ENCODE results near the gene IFI6.

DNA sequence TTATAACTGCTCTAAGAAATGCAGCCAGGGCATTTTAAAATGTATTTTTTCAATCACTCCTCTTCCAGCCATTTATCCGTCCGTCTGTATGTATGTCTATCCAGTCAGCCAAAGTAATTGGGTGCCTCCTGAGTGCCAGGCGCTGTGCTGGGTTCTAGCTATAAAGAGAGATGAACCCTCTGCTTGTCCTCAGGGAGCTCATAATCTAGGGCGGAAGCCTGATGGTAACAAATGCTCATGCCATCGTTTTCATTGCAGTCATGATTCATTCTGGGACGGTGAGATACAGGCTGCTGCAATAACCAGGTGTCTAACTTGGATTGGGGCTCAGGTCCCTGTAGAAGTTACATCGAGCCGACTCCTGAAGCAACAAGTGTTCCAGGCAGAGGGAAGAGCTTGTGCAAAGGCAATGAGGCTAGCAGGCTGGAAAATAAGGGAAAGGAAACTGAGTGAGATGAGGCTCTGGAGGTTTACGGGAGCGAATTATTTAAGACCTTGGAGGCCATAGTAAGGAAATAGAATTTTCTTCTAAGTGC is 11.6 kb downstream of the IFI6 start:
- TF ChIP-seq CTCF (IDR thresholded peaks at IDR 0.05) (no peak), EP300 (IDR thresholded peaks at IDR 0.05) (no peak)
